Measurements from ENCODE around the gene AUTS2. TPM values are rescaled to one million over a fixed set of nuclear protein-coding genes. Genes with fewer than 3 reads are reported as not detected.

The AUTS2 gene
- total RNA-seq, 1 donor from 2014 or later: 9.9 TPM

DNA sequence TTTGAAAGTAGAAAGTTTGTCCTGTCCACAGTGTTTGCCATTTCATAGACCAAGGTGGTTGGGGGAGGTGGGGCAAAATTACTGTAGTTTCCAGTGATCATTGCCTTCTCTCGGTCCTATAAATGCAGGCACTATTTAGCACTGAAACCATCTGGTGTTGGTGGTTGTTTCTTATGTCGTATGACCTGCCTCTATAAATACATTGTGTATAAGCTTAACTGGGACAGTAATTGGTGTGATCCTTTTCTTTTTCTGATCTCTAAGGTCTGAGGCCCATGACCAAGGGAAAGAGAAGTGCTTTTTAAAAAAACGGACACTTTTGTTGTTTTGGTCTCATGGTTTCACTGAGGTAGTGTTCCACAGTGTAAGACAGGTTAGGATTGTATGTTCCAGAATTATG lies 63.1 kb downstream of the AUTS2 start:
- TF ChIP-seq, protein P1, sequence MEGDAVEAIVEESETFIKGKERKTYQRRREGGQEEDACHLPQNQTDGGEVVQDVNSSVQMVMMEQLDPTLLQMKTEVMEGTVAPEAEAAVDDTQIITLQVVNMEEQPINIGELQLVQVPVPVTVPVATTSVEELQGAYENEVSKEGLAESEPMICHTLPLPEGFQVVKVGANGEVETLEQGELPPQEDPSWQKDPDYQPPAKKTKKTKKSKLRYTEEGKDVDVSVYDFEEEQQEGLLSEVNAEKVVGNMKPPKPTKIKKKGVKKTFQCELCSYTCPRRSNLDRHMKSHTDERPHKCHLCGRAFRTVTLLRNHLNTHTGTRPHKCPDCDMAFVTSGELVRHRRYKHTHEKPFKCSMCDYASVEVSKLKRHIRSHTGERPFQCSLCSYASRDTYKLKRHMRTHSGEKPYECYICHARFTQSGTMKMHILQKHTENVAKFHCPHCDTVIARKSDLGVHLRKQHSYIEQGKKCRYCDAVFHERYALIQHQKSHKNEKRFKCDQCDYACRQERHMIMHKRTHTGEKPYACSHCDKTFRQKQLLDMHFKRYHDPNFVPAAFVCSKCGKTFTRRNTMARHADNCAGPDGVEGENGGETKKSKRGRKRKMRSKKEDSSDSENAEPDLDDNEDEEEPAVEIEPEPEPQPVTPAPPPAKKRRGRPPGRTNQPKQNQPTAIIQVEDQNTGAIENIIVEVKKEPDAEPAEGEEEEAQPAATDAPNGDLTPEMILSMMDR (IDR thresholded peaks at IDR 0.05; ENCODE audit: insufficient read depth, low read length, poor library complexity, severe bottlenecking): no peak
- Histone ChIP-seq H3K4me3 (ENCODE audit: low read depth, low read length) (no peak overlapping the region), H3K36me3 (ENCODE audit: control insufficient read depth, insufficient read depth, low read length) (no peaks in the 10 kb centered on the region), H3K27me3 (ENCODE audit: control insufficient read depth, insufficient read depth, low read length) (no peaks in the 10 kb centered on the region)
- no peak for DNase-seq (ENCODE audit: low read depth)

DNA sequence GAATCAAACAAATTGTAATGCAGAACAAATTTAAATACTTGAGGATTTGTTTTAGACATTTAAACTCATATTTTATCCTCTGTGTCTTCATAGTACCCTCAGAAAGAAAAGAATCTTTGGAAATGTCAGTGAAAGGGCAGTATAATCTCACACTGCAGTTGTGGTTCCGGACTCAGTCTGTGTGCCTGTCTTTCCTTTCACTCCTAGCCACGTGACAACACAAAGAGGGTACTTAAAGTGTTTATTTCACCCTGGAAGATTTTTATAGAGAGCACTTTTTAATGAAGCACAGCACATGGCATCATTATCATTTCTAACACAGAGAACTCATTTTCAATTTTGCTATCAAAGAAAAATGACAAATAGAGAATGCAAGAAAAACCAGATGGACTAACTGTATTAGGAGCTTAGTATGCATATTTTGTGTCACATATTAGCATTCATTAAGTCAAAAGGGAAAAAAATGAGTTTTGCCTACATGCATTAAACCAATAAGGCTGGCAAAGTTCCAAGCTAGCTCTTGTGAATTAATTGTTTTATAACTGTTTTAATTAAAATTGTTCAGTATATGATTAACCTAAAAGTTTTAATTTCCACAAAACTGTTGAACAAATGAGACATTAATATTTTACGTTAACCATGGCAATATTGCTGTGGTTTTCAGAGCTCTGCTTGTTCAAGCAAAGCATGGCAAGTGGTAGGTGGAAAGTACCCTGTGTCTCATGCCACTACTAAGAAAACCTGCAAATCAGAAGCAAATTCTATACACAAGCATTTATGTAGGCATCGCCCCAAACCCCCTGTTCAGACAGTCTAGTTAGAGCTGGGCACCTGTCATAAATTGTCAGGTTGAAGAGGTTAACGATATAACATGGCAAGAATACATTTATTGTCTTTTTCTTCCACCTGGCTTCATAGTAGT lies 65.9 kb downstream of the AUTS2 start:
- DNase-seq (ENCODE audit: low read depth): no peak
- TF ChIP-seq, protein P1 (IDR thresholded peaks at IDR 0.05; ENCODE audit: insufficient read depth, low read length, poor library complexity, severe bottlenecking): no peak
- Histone ChIP-seq H3K36me3 (ENCODE audit: control insufficient read depth, insufficient read depth, low read length) (no peaks in the 10 kb centered on the region), H3K27me3 (ENCODE audit: control insufficient read depth, insufficient read depth, low read length) (no peaks in the 10 kb centered on the region), H3K4me3 (ENCODE audit: low read depth, low read length) (no peak overlapping the region)

DNA sequence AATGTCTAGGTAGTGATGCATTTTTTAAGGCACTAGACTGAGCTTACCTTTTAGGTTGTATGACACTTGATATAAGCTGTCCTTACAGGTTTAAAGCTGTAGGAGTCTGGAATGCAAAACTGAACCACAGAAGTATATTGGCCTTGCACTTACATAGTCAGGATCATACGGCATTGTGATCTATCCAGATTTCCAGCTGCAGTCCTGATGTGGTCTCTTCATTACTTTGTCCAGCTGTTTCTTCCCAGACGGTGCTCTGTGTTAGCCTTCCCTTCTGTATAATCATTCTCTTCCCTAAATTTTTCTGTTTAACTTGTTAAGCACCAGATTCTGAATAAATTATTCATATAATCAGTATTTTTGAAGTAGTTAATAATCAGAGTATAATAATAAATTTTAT lies 67.1 kb downstream of the AUTS2 start:
- H3K4me3 ChIP-seq (ENCODE audit: low read depth, low read length): no peak overlapping the region
- DNase-seq (ENCODE audit: low read depth): no peak
- H3K27me3 ChIP-seq (ENCODE audit: control insufficient read depth, insufficient read depth, low read length): no peaks in the 10 kb centered on the region
- TF ChIP-seq, protein P1 (IDR thresholded peaks at IDR 0.05; ENCODE audit: insufficient read depth, low read length, poor library complexity, severe bottlenecking): no peak
- H3K36me3 ChIP-seq (ENCODE audit: control insufficient read depth, insufficient read depth, low read length): no peaks in the 10 kb centered on the region

GRCh38 chr7:69668339-69668870 lies 70.1 kb downstream of the AUTS2 start:
- no peak overlapping the region for H3K4me3 ChIP-seq (ENCODE audit: low read depth, low read length)
- H3K36me3 ChIP-seq (ENCODE audit: control insufficient read depth, insufficient read depth, low read length): no peaks in the 10 kb centered on the region
- TF ChIP-seq, protein P1 (IDR thresholded peaks at IDR 0.05; ENCODE audit: insufficient read depth, low read length, poor library complexity, severe bottlenecking): no peak
- DNase-seq (ENCODE audit: low read depth): no peak
- H3K27me3 ChIP-seq (ENCODE audit: control insufficient read depth, insufficient read depth, low read length): no peaks in the 10 kb centered on the region

DNA sequence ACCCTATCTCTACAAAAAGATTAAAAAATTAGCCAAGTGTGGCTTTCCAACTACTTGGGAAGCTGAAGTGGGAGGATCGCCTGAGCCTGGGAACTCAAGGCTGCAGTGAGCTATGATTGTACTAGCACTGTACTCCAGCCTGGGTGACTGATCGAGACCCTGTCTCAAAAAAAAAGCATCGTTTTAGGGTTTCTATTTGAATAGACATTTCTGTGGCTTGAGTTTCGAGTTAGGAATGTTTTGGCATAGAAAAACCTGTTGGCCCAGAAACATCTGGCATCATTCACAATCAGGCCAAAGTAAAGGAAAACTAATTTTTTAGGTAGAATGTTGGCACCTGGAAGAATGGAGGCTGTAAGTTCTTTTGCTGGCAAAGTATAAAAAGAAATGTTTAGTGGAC lies 72.4 kb downstream of the AUTS2 start:
- Histone ChIP-seq H3K36me3 (ENCODE audit: control insufficient read depth, insufficient read depth, low read length) (no peaks in the 10 kb centered on the region), H3K4me3 (ENCODE audit: low read depth, low read length) (no peak overlapping the region), H3K27me3 (ENCODE audit: control insufficient read depth, insufficient read depth, low read length) (no peaks in the 10 kb centered on the region)
- TF ChIP-seq, protein P1 (IDR thresholded peaks at IDR 0.05; ENCODE audit: insufficient read depth, low read length, poor library complexity, severe bottlenecking): no peak
- DNase-seq (ENCODE audit: low read depth): no peak

Measured in kidney epithelial cell (primary cell).